Fibroblast of mammary gland (primary cell): ENCODE data around the gene MARCHF9.
A peak's percentile ranks its signal among the peaks of the same experiment; 100 is the strongest.

Experiments
- DNase-seq: peaks from one replicate; pipeline ENCODE4 v3.0.0-alpha.2; 2010; ENCODE audit warnings: low read depth
- H3K4me3 ChIP-seq: 2 replicates; pipeline ENCODE4 v1.5.1; 2011; ENCODE audit warnings: low read depth, mild to moderate bottlenecking, low read length, moderate library complexity; ENCODE audit not compliant: control insufficient read depth
- CTCF ChIP-seq: conservative IDR thresholded peaks from 2 replicates; pipeline ENCODE4 v1.5.1; 2011; ENCODE audit warnings: low read depth, low read length, inconsistent platforms; ENCODE audit not compliant: control insufficient read depth, insufficient read depth

The MARCHF9 gene

GRCh38 chr12:57752668-57753000, 2.3 kb upstream of the MARCHF9 start:
- DNase-seq = no peak
- peak overlapping the region; percentile 44 for H3K4me3 ChIP-seq
- TF ChIP-seq CTCF = no peak

GRCh38 chr12:57753756-57754337, 1.1 kb upstream of the MARCHF9 start:
- no peak overlapping the region for H3K4me3 ChIP-seq
- no peak for TF ChIP-seq CTCF
- no peak for DNase-seq

GRCh38 chr12:57755194-57755453, 221 bp downstream of the MARCHF9 start:
- no peak for DNase-seq
- H3K4me3 ChIP-seq = peak overlapping the region; percentile 23
- no peak for TF ChIP-seq CTCF

- H3K4me3 ChIP-seq = peak overlapping the region; percentile 26
Measured at GRCh38 chr12:57755454-57756372, 810 bp downstream of the MARCHF9 start.

GRCh38 chr12:57756406-57757341, 1.8 kb downstream of the MARCHF9 start:
- DNase-seq = no peak
- peak; percentile 24 for TF ChIP-seq CTCF
- no peak overlapping the region for H3K4me3 ChIP-seq

More at GRCh38 chr12:57755454-57756372, 810 bp downstream of the MARCHF9 start:
- no peak for TF ChIP-seq CTCF
- no peak for DNase-seq

GRCh38 chr12:57757771-57758170, 2.9 kb downstream of the MARCHF9 start:
- no peak overlapping the region for H3K4me3 ChIP-seq
- no peak for DNase-seq
- no peak for TF ChIP-seq CTCF
